Measurements from ENCODE around the gene AMDHD2. TPM values are rescaled to one million over a fixed set of nuclear protein-coding genes. Genes with fewer than 3 reads are reported as not detected.

Gene AMDHD2
- total and polyA plus RNA-seq, 2 of the 8 experiments (the other 6 are each of a cell fraction or from before 2014, with no cell fraction given), result 43.0 to 54.6 TPM

GRCh38 chr16:2498531-2499253, 21.5 kb upstream of the AMDHD2 start:
- no peak overlapping the region for H2AFZ ChIP-seq (ENCODE audit: low read length)
- H4K20me1 ChIP-seq (replicated peaks in 1 of 2; ENCODE audit: control insufficient read depth in 1 of 2, insufficient read depth in 2 of 2, low read length in 2 of 2), result peaks cover 2 to 4% of the 10 kb centered on the region in 2 experiments
- H3K56ac ChIP-seq (replicated peaks; ENCODE audit: insufficient read length, low read depth, low read length), result no peak overlapping the region
- no peak overlapping the region for H3K27ac ChIP-seq (ENCODE audit: low read depth, low read length)
- no peak overlapping the region for H3K14ac ChIP-seq (ENCODE audit: insufficient read length)
- H3K18ac ChIP-seq (ENCODE audit: extremely low read depth, low read length), result no peak overlapping the region
- ChIA-PET CTCF (ENCODE audit: partially characterized antibody) (interaction anchor here (0.5 to 1.3 kb wide), 6 partner anchors 9 to 248 kb away, joined by 3 to 4 read pairs (median 4); partner anchors contain the start of gene ECI1), POLR2A (ENCODE audit: partially characterized antibody) (no interaction called here)
- DNase-seq (ENCODE audit: low read depth in 1 of 2, low spot score in 2 of 2) (no peak), FAIRE-seq (no peak)
- no peak overlapping the region for H3K4ac ChIP-seq (replicated peaks; ENCODE audit: insufficient read length, low read depth, low read length)
- no peak overlapping the region for H3K4me3 ChIP-seq (ENCODE audit: extremely low read depth in 1 of 4, insufficient read depth in 2 of 4, low read depth in 3 of 4, low read length in 4 of 4)
- TF ChIP-seq RBBP5 (IDR thresholded peaks at IDR 0.05; ENCODE audit: borderline replicate concordance, low read depth, low read length) (no peak), BRCA1 (IDR thresholded peaks at IDR 0.05; ENCODE audit: low read depth, low read length) (no peak), YY1 (IDR thresholded peaks at IDR 0.05; ENCODE audit: low read depth, low read length) (no peak), PHF8 (conservative IDR thresholded peaks at IDR 0.05; ENCODE audit: low read depth, low read length) (no peak), BACH1 (IDR thresholded peaks at IDR 0.05; ENCODE audit: low read length) (no peak), SP2 (IDR thresholded peaks at IDR 0.05; ENCODE audit: low read length) (no peak), KDM1A (IDR thresholded peaks at IDR 0.05; ENCODE audit: borderline replicate concordance, low read length) (no peak)
- TF ChIP-seq, protein P1, sequence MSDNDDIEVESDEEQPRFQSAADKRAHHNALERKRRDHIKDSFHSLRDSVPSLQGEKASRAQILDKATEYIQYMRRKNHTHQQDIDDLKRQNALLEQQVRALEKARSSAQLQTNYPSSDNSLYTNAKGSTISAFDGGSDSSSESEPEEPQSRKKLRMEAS (IDR thresholded peaks at IDR 0.05), result no peak
- H3K4me2 ChIP-seq (ENCODE audit: insufficient read depth in 1 of 2, low read depth in 2 of 2, low read length in 2 of 2), result no peak overlapping the region
- H2BK5ac ChIP-seq (ENCODE audit: low read depth, low read length), result no peak overlapping the region
- no peak overlapping the region for H2BK12ac ChIP-seq (ENCODE audit: low read depth, low read length)
- H4K5ac ChIP-seq (ENCODE audit: insufficient read length, low read depth, low read length), result no peak overlapping the region
- H4K8ac ChIP-seq (ENCODE audit: extremely low read depth, insufficient read depth, low read length), result no peak overlapping the region
- H3K23me2 ChIP-seq (ENCODE audit: low read depth, low read length), result no peaks in the 10 kb centered on the region
- no peak overlapping the region for H3K23ac ChIP-seq (ENCODE audit: insufficient read length)
- 90% methylated on average over 14 of the region's 15 CpGs; no CpG with 5 or more reads in 1 of the 2 experiments for WGBS, 2 experiments (ENCODE audit: extremely low coverage in 1 of 2, insufficient coverage in 1 of 2, insufficient read length in 1 of 2, insufficient replicate concordance in 2 of 2, low coverage in 1 of 2, low lambda C conversion rate in 2 of 2, missing lambda C conversion rate in 1 of 2)
- no peaks in the 10 kb centered on the region; the same call in 1 of the 2 replicates for H3K79me1 ChIP-seq (ENCODE audit: low read depth, low read length)
- no peak overlapping the region for H4K91ac ChIP-seq (replicated peaks; ENCODE audit: insufficient read length, low read length)
- no peak overlapping the region for H2BK15ac ChIP-seq (ENCODE audit: low read length)
- H2AK5ac ChIP-seq (ENCODE audit: low read depth, low read length), result no peak overlapping the region
- H3K9ac ChIP-seq (replicated peaks in 1 of 4; ENCODE audit: extremely low read depth in 1 of 4, low read depth in 3 of 4, low read length in 3 of 4), result no peak overlapping the region
- no peaks in the 10 kb centered on the region for H3K79me2 ChIP-seq (ENCODE audit: control insufficient read depth in 1 of 2, insufficient read depth in 2 of 2, low read length in 2 of 2)
- H2BK120ac ChIP-seq (replicated peaks; ENCODE audit: low read depth, low read length), result no peak overlapping the region
- no peaks in the 10 kb centered on the region for H3K9me3 ChIP-seq (ENCODE audit: insufficient read depth in 2 of 2, low read depth in 1 of 2, low read length in 1 of 2)
- H3K27me3 ChIP-seq (replicated peaks in 1 of 4; ENCODE audit: control insufficient read depth in 3 of 4, extremely low read depth in 1 of 4, insufficient read depth in 3 of 4, low read length in 3 of 4), result no peaks in the 10 kb centered on the region; a peak in 1 of 7 replicates
- H3K36me3 ChIP-seq (ENCODE audit: control insufficient read depth in 2 of 4, insufficient read depth in 4 of 4, low read length in 3 of 4), result peaks cover 0 to 15% (median 4%) of the 10 kb centered on the region in 4 experiments; a peak in 4 of 8 replicates
- peaks cover 0 to 16% (median 9%) of the 10 kb centered on the region in 4 experiments; a peak in 6 of 7 replicates for H3K4me1 ChIP-seq (replicated peaks in 1 of 4; ENCODE audit: control insufficient read depth in 3 of 4, insufficient read depth in 4 of 4, low read length in 3 of 4)
- H2BK20ac ChIP-seq (ENCODE audit: low read length), result no peak overlapping the region

Data from H1 (cell line).